Stomach smooth muscle (tissue), 2 donors: ENCODE results near the gene ZNF30.
"Not testable (repeated sequence)": the region's sequence is repeated elsewhere in the genome, so short reads cannot be mapped to it uniquely, and the experiment has no call there.

Experiments used
- H3K27ac ChIP-seq: one replicate; pipeline ENCODE4 v1.7.0; 2013; ENCODE audit warnings: mild to moderate bottlenecking, low read length, inconsistent platforms
- H3K27me3 ChIP-seq, 2 donors: one replicate each; pipeline ENCODE4 v1.7.0; 2013; ENCODE audit warnings: low read length in 2 of 2; ENCODE audit not compliant: insufficient read depth in 2 of 2, control insufficient read depth in 1 of 2
- H3K36me3 ChIP-seq, 2 donors: one replicate each; pipeline ENCODE4 v1.7.0; 2013; ENCODE audit warnings: low read length in 2 of 2; ENCODE audit not compliant: control insufficient read depth in 2 of 2, insufficient read depth in 2 of 2
- H3K4me1 ChIP-seq: one replicate; pipeline ENCODE4 v1.7.0; 2013; ENCODE audit warnings: low read length; ENCODE audit not compliant: control insufficient read depth, insufficient read depth
- H3K4me3 ChIP-seq, 2 donors: one replicate each; pipeline ENCODE4 v1.7.0; 2013; ENCODE audit warnings: low read length in 2 of 2
- H3K9ac ChIP-seq, 2 donors: one replicate each; pipeline ENCODE4 v1.7.0; 2013; ENCODE audit warnings: low read length in 2 of 2, mild to moderate bottlenecking in 1 of 2
- H3K9me3 ChIP-seq, 2 donors: one replicate each; pipeline ENCODE4 v1.7.0; 2013; ENCODE audit warnings: low read length in 2 of 2; ENCODE audit not compliant: control insufficient read depth in 2 of 2
- donor health status: healthy.
- donor health status: Pancreatic carcinoma.

The ZNF30 gene

GRCh38 chr19:34970185-34970780, 43.6 kb downstream of the ZNF30 start:
- H3K36me3 ChIP-seq, H3K4me3 ChIP-seq, H3K4me1 ChIP-seq, H3K9me3 ChIP-seq, H3K27ac ChIP-seq, H3K9ac ChIP-seq, H3K27me3 ChIP-seq: not testable (repeated sequence)

DNA sequence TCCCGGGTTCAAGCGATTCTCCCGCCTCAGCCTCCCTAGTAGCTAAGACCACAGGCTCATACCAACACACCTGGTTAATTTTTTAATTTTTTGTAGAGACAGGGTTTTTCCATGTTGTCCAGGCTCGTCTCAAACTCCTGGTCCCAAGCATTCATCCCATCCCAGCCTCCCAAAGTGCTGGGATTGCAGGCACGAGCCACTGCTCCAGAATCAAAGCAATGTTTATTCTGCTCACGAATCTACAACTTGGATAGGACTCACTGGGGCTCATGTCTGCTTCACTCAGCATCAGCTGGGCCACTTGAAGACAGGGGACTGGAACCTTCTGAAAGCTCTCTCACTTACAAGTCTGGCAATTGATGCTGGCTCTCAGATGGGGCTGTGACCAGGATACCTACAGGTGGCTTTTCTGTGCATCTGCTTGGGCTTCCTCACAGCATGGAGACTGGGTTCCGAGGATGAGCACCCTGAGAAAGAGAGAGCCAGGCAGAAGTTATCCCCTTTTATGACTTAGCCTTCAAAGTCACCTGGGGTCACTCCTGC, 45.5 kb downstream of the ZNF30 start:
- no peak overlapping the region for H3K4me3 ChIP-seq

GRCh38 chr19:34974646-34975045, 47.9 kb downstream of the ZNF30 start:
- Histone ChIP-seq H3K36me3 (no peaks in the 10 kb centered on the region), H3K27ac (no peak overlapping the region), H3K9me3 (peaks cover 2 to 4% of the 10 kb centered on the region in 2 donors)

More for the DNA sequence above, 45.5 kb downstream of the ZNF30 start:
- Histone ChIP-seq H3K9ac (no peak overlapping the region), H3K36me3 (no peaks in the 10 kb centered on the region), H3K4me1 (peaks cover 2% of the 10 kb centered on the region), H3K27me3 (no peaks in the 10 kb centered on the region), H3K9me3 (peaks cover 2 to 4% of the 10 kb centered on the region in 2 donors), H3K27ac (no peak overlapping the region)

GRCh38 chr19:34975056-34975455, 48.4 kb downstream of the ZNF30 start:
- H3K4me1 ChIP-seq = peaks cover 2% of the 10 kb centered on the region
- H3K9me3 ChIP-seq = peaks cover 2 to 4% of the 10 kb centered on the region in 2 donors
- no peak overlapping the region for H3K9ac ChIP-seq
- no peaks in the 10 kb centered on the region for H3K36me3 ChIP-seq
- H3K4me3 ChIP-seq = no peak overlapping the region
- H3K27ac ChIP-seq = no peak overlapping the region
- H3K27me3 ChIP-seq = peaks cover 0 to 2% of the 10 kb centered on the region in 2 donors

More at GRCh38 chr19:34974646-34975045, 47.9 kb downstream of the ZNF30 start:
- peaks cover 0 to 2% of the 10 kb centered on the region in 2 donors for H3K27me3 ChIP-seq
- H3K4me3 ChIP-seq = no peak overlapping the region
- H3K4me1 ChIP-seq = peaks cover 2% of the 10 kb centered on the region
- no peak overlapping the region for H3K9ac ChIP-seq

- H3K4me1 ChIP-seq = peaks cover 2% of the 10 kb centered on the region
- no peak overlapping the region for H3K4me3 ChIP-seq
- no peak overlapping the region for H3K9ac ChIP-seq
- peaks cover 0 to 2% of the 10 kb centered on the region in 2 donors for H3K27me3 ChIP-seq
- H3K9me3 ChIP-seq = peaks cover 2 to 4% of the 10 kb centered on the region in 2 donors
- H3K27ac ChIP-seq = no peak overlapping the region
- no peaks in the 10 kb centered on the region for H3K36me3 ChIP-seq
Measured at GRCh38 chr19:34976611-34977010, 49.9 kb downstream of the ZNF30 start.

- Histone ChIP-seq H3K36me3 (no peaks in the 10 kb centered on the region), H3K4me1 (no peaks in the 10 kb centered on the region), H3K9me3 (peaks cover 2 to 4% of the 10 kb centered on the region in 2 donors), H3K4me3 (no peak overlapping the region), H3K27ac (no peak overlapping the region), H3K27me3 (peaks cover 0 to 2% of the 10 kb centered on the region in 2 donors), H3K9ac (no peak overlapping the region)
Measured at GRCh38 chr19:34979819-34980640, 53.3 kb downstream of the ZNF30 start.

GRCh38 chr19:34982275-34982674, 55.6 kb downstream of the ZNF30 start:
- no peak overlapping the region for H3K9ac ChIP-seq
- no peaks in the 10 kb centered on the region for H3K9me3 ChIP-seq
- no peak overlapping the region for H3K4me3 ChIP-seq
- no peak overlapping the region for H3K27ac ChIP-seq
- H3K27me3 ChIP-seq = peaks cover 0 to 2% of the 10 kb centered on the region in 2 donors
- H3K4me1 ChIP-seq = no peaks in the 10 kb centered on the region
- H3K36me3 ChIP-seq = no peaks in the 10 kb centered on the region

DNA sequence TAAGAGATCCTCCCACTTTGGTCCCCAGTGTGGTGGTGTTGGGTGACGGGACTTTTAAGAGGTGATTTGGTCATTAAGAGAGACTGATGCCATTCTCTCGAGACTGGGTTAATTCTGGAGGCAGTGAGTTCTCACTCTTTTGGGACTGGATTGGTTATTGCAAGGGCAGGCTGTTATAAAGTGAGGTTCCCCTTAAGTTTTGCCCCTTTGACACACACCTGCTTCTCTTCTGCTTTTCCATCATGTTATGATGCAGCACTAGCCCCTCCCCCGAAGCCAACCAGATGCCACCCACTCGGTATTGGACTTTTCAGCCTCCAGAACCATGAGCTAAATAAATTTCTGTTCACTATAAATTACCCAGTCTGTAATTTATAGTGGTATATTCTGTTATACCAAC, 57.1 kb downstream of the ZNF30 start:
- Histone ChIP-seq H3K4me1 (no peaks in the 10 kb centered on the region), H3K4me3 (no peak overlapping the region), H3K27me3 (peaks cover 0 to 2% of the 10 kb centered on the region in 2 donors), H3K36me3 (no peaks in the 10 kb centered on the region), H3K9me3 (no peaks in the 10 kb centered on the region), H3K27ac (no peak overlapping the region), H3K9ac (no peak overlapping the region)

DNA sequence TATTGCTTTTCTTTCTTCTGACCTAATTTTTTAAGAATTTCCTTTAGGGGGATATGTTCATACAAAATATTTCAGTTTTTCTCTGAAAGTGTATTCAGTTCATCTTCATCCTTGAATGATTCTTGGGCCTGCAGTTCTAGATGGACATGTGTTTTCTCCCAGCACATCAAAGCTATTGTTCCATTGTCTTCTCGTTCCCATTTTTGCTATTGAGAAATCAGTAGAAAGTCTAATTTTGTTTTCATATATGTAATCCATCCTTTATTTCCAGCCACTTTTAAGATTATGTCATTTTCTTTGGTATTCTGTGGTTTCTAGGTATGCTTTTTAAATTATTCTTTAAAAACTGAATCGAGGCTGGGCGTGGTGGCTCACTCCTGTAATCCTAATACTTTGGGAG, 57.6 kb downstream of the ZNF30 start:
- H3K27me3 ChIP-seq = peaks cover 0 to 4% of the 10 kb centered on the region in 2 donors
- no peaks in the 10 kb centered on the region for H3K9me3 ChIP-seq
- H3K4me3 ChIP-seq = no peak overlapping the region
- no peaks in the 10 kb centered on the region for H3K36me3 ChIP-seq
- H3K27ac ChIP-seq = no peak overlapping the region
- no peak overlapping the region for H3K9ac ChIP-seq
- H3K4me1 ChIP-seq = no peaks in the 10 kb centered on the region

GRCh38 chr19:34985249-34986022, 58.7 kb downstream of the ZNF30 start:
- Histone ChIP-seq H3K4me1 (no peaks in the 10 kb centered on the region), H3K36me3 (no peaks in the 10 kb centered on the region), H3K9ac (no peak overlapping the region), H3K4me3 (no peak overlapping the region), H3K9me3 (no peaks in the 10 kb centered on the region), H3K27ac (no peak overlapping the region), H3K27me3 (peaks cover 0 to 3% of the 10 kb centered on the region in 2 donors)
